ENCODE measurements around the gene PPM1A. TPM values are rescaled to one million over a fixed set of nuclear protein-coding genes. Genes with fewer than 3 reads are reported as not detected.
A peak's percentile ranks its signal among the peaks of the same experiment; 100 is the strongest.

The PPM1A gene
- total RNA-seq, 4 donors from 2014 or later: 81.2 to 107 (median 86.1) TPM

- TF ChIP-seq CTCF (IDR thresholded peaks at IDR 0.05 in 4 of 5, conservative IDR thresholded peaks at IDR 0.05 in 1 of 5): no peak
- TF ChIP-seq POLR2A (IDR thresholded peaks at IDR 0.05): no peak
- Histone ChIP-seq H3K4me1 (peaks cover 8 to 10% of the 10 kb centered on the region in 2 donors), H3K4me3 (no peak overlapping the region), H3K36me3 (no peaks in the 10 kb centered on the region), H3K9me3 (no peaks in the 10 kb centered on the region), H3K27ac (no peak overlapping the region), H3K27me3 (no peaks in the 10 kb centered on the region)
- in situ Hi-C loops (cut with MboI; ENCODE audit: low sequenced_read_pairs in 4 of 4) (loop anchor here in 3 of 4 donors (25.0 kb wide), 1 partner anchor 958 kb away; the partner anchor contains the start of gene TMEM30B (in 3 of the 3)), intact Hi-C loops (cut with DNase I; ENCODE audit: low total_unique reads) (loop anchor here (5.0 kb wide), 2 partner anchors 77 to 147 kb away; no protein-coding TSS in a partner anchor)
- no peak for ATAC-seq
- DNase-seq: no peak
Measured at GRCh38 chr14:60329274-60329673, 80.3 kb downstream of the PPM1A start.

GRCh38 chr14:60331201-60332045, 82.4 kb downstream of the PPM1A start:
- peaks cover 8 to 10% of the 10 kb centered on the region in 2 donors for H3K4me1 ChIP-seq
- peak overlapping the region; percentile 26 to 57 (median 44) for H3K4me3 ChIP-seq
- H3K36me3 ChIP-seq: no peaks in the 10 kb centered on the region
- no peaks in the 10 kb centered on the region for H3K9me3 ChIP-seq
- peak in 1 of 2 donors; percentile 29 for DNase-seq
- TF ChIP-seq CTCF (IDR thresholded peaks at IDR 0.05 in 4 of 5, conservative IDR thresholded peaks at IDR 0.05 in 1 of 5): peak; percentile 22 to 67 (median 51)
- no peak for TF ChIP-seq POLR2A (IDR thresholded peaks at IDR 0.05)
- H3K27me3 ChIP-seq: no peaks in the 10 kb centered on the region
- ATAC-seq: peak in 1 of 2 donors; percentile 32
- in situ Hi-C loops (cut with MboI; ENCODE audit: low sequenced_read_pairs in 4 of 4) (loop anchor here in 3 of 4 donors (10.0 to 25.0 kb wide), 2 partner anchors 137 to 956 kb away; partner anchors contain the start of gene TMEM30B (in 3 of the 3)), intact Hi-C loops (cut with DNase I; ENCODE audit: low total_unique reads) (loop anchor here (10.0 kb wide), 1 partner anchor 267 kb away; no protein-coding TSS in a partner anchor)
- H3K27ac ChIP-seq: peak overlapping the region in 1 of 4 donors; percentile 27

GRCh38 chr14:60332046-60332399, 83.0 kb downstream of the PPM1A start:
- TF ChIP-seq CTCF (IDR thresholded peaks at IDR 0.05 in 4 of 5, conservative IDR thresholded peaks at IDR 0.05 in 1 of 5): peak in 2 of 5 experiments; percentile 5 to 16
- no peak for TF ChIP-seq POLR2A (IDR thresholded peaks at IDR 0.05)
- DNase-seq: no peak
- Histone ChIP-seq H3K4me1 (peaks cover 8 to 10% of the 10 kb centered on the region in 2 donors), H3K27me3 (no peaks in the 10 kb centered on the region), H3K4me3 (peak overlapping the region in 1 of 4 donors; percentile 52), H3K9me3 (no peaks in the 10 kb centered on the region), H3K36me3 (no peaks in the 10 kb centered on the region), H3K27ac (no peak overlapping the region)
- in situ Hi-C loops (cut with MboI; ENCODE audit: low sequenced_read_pairs in 4 of 4) (loop anchor here in 3 of 4 donors (10.0 to 25.0 kb wide), 2 partner anchors 137 to 955 kb away; partner anchors contain the start of gene TMEM30B (in 3 of the 3)), intact Hi-C loops (cut with DNase I; ENCODE audit: low total_unique reads) (loop anchor here (10.0 kb wide), 1 partner anchor 267 kb away; no protein-coding TSS in a partner anchor)
- ATAC-seq: no peak

- in situ Hi-C loops (cut with MboI; ENCODE audit: low sequenced_read_pairs in 4 of 4) (loop anchor here in 3 of 4 donors (10.0 to 25.0 kb wide), 2 partner anchors 138 to 954 kb away; partner anchors contain the start of gene TMEM30B (in 3 of the 3)), intact Hi-C loops (cut with DNase I; ENCODE audit: low total_unique reads) (loop anchor here (10.0 kb wide), 1 partner anchor 268 kb away; no protein-coding TSS in a partner anchor)
- Histone ChIP-seq H3K27me3 (no peaks in the 10 kb centered on the region), H3K36me3 (no peaks in the 10 kb centered on the region), H3K27ac (no peak overlapping the region), H3K4me3 (no peak overlapping the region), H3K4me1 (peaks cover 3 to 6% of the 10 kb centered on the region in 2 donors), H3K9me3 (no peaks in the 10 kb centered on the region)
- no peak for ATAC-seq
- DNase-seq: no peak
- TF ChIP-seq POLR2A (IDR thresholded peaks at IDR 0.05): no peak
- TF ChIP-seq CTCF (IDR thresholded peaks at IDR 0.05 in 4 of 5, conservative IDR thresholded peaks at IDR 0.05 in 1 of 5): no peak
Measured at GRCh38 chr14:60332869-60333268, 83.8 kb downstream of the PPM1A start.

All from gastrocnemius medialis (tissue), 4 donors.